COLO668 (cell line): ENCODE measurements around the gene MCM5.

Experiments used
- DNase-seq: peaks from one replicate; lab custom pipeline; 2025; ENCODE audit not compliant: unreplicated experiment; lab: John Stamatoyannopoulos, UW

MCM5 gene

GRCh38 chr22:35399678-35400500 lies at the start of gene MCM5:
Gene MCM5 (plus strand): TSS chr22:35400140. CDS start chr22:35400439, 299 bp downstream.
- peak; percentile 98 for DNase-seq

DNA sequence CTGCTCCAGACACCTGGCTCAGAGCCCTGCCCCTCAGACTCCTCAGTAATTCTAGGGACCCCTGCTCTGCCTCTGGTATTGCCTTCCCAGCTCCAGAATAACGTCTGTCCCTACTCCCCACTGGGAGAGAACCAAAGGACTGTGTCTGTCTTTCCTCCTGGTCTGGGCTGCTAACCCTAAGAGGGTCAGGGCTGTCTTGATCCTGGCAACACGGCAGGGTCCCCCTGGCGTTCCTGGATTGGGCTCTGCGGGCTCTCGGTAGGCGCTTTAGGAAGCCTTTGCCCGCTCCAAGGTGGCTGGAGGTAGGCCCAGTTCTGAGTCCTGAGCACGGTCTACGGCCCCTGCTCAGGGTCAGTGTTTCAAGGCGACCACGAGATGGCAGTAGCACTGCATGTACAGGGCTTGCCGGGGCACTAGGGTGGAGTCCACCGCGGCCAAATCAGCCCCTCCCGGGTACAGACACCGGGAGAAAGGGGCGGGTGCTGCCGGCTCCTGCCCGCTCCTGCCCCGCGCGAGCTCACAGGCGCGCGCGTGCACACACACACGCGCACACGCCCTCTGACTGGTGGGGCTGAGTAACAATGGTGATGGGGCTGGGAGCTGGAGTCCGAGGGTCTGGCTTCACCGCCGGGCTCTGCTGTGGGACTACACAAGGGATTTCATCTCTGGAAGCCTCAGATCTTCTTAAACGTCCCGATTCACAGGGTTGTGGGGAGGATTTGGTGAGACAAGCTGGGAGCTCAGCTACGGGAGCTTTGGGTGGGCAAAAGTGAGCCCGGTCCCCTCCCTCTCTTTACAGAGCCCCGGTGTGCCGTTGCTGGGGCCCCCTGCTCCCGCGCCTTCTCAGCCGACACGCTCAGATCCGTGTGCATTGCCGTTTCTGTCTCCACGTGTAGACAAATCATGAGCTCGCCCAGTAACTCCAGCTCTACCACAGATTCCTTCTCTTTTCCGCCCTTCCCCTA lies 49.1 kb upstream of the MCM5 start:
- peak; percentile 94 for DNase-seq

DNA sequence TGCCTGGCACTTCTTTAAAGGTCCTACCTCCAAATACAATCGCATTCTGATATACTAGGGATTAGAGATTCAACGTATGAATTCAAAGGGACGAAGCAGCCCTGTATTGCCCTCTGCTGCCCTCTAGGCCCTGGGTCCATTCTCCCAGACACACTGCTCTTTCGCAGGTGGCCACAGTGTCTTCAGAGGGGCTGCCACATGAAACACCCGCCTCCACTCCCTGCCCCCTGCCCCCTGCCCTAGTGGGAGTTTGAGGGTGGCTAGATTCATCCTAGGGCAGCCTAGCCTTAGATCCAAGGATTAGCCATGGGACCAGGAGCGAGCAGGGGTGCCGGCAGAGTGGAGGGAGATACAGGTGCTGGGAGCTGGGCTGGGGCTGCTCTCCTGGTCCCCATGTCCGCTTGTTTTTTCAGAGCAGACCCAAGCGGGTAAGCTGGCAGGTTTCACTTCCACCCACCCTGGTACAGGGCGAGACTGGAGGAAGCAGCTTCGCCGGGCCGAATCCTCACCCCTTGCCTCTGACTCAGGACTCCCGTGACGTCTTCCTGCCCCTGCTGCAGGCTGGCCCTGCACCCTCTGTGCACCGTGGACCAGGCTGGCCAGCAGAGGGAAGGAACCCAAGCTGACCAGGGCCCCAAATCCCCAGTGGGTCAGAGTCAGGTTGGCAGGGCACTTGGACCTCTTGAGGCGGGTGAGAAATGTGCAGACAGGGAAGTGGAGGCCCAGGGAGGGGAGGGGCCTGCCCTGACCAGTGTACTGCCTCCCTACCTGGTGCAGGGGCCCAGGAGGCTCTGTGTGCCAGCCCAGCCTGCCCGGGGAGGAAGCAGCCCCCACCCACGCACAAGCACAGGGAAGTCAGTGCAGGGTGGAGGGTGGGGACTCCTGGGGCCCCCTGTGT lies 47.5 kb upstream of the MCM5 start:
- DNase-seq: peak; percentile 10

GRCh38 chr22:35353318-35353717 lies 46.6 kb upstream of the MCM5 start:
- DNase-seq: no peak

DNA sequence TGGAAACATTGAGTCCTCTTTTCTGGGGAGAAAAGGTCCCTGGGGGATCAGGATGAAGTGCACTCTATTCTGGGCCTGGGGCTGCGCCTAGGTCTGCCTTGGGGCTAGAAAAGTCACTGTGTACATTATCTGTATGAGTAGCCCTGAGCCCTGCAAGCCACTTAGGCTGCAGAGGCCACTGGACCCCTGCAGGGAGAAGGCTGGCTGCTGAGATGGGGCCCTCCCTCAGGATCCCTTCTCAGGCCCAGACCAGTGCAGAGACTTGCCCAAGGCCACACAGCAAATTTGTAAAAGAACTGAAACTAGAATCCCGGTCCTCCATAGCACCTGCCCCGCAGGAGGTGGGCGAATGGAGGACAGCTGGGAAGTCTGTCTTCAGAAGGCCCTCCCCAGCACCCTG lies 45.9 kb upstream of the MCM5 start:
- no peak for DNase-seq

DNA sequence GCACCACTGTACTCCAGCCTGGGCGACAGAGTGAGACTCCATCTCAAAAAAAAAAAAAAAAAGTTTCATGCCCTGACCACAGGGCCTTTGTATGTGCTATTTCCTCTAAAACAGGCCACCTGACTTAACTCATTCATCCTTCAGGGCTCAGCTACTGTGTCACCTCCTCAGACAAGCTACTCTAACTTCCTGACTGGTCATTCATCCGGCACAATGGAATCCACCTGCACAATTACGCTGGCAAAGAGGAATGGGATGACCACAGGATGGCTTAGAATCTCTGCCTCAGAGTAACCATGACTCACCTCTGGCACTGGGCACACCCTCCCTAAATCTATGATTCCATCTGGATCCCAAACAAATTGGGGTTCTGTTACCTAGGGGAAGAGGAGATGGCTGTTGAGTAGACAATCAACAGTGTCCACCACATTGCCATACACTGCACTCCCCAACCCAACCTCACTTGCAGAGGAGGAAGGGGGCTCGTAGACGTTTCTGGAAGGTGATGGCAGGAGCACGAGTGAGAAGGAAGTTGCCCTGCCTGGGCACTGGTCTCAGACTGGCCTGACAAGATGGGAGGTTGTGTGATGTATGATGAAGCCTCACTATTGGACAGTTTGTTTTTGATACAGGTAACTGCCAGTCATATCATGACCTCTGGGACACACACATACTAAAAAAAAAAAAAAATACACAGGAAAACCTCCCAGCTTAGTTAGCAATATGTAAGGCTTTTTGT lies 41.9 kb upstream of the MCM5 start:
- DNase-seq: no peak

DNA sequence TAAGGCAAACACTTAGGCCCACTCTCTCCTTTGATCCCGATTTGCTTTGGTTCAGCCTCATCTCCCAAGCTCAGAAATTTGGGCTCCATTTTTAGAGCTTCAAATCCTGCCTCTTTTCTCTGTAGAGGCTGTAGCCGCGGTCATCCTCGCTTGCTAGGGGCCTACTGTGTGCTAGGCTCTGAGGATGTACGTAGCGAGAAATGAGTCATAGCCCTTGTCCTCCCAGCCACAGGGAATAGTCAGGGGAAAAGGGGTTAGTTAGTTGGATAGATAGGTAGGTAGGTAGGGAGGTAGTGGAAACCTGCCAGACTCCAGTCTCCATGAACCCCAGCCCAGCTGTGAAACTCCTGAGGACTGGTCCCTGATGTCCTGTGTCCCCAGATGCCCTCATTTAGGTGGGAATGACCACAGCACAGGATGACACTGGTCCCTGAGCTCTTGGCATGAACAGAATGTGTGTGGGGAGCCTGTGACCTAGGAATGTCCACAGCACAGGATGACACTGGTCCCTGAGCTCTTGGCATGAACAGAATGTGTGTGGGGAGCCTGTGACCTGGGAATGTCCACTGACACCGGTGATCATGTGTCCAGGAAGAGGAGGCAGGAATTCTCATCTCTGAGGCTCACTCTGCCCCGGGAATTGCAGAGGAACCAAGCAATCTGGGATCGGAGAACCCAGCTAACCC lies 40.4 kb upstream of the MCM5 start:
- DNase-seq: no peak

GRCh38 chr22:35361001-35361558 lies 38.9 kb upstream of the MCM5 start:
- DNase-seq: no peak

- DNase-seq: no peak
Measured at GRCh38 chr22:35363566-35364086, 36.3 kb upstream of the MCM5 start.

DNA sequence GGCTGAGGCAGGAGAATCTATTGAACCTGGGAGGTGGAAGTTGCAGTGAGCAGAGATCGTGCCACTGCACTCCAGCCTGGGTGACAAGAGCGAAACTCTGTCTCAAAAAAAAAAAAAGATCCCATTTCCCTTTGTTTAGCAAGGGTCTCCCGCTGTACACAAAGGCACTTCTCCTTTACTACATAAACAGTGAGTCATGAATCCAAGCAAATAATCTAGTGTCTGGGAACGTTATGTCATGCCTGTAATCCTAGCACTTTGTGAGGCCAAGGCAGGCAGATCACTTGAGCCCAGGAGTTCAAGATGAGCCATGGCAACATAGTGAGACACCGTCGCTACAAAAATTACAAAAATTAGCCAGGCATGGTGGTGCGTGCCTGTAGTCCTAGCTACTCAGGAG lies 35.7 kb upstream of the MCM5 start:
- DNase-seq: peak; percentile 34

DNA sequence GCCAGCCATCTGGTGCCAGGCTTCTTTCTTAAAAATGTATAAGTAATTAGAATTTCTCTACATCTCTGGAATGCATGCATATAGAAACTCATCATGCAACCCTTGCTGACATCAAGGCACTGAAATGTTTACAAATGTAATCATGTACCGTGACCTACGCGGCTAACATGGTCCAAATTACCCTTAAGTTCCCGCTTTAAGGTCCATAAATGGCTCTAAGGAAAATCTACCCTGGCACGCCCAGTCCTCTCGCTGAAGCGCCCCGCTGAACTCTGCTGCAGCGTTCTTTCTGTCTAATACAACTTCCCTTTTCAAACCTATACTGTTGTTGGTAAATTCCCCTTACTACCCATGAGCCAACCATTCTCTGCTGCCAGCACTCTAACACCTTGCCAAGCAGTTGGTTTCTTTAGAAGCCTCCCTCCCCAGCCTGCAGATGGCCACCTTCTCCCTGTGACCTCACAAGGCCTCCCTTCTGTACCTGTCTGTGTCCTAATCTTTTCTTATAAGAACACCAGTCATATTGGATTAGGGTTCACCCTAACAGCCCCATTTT lies 32.5 kb upstream of the MCM5 start:
- no peak for DNase-seq

DNA sequence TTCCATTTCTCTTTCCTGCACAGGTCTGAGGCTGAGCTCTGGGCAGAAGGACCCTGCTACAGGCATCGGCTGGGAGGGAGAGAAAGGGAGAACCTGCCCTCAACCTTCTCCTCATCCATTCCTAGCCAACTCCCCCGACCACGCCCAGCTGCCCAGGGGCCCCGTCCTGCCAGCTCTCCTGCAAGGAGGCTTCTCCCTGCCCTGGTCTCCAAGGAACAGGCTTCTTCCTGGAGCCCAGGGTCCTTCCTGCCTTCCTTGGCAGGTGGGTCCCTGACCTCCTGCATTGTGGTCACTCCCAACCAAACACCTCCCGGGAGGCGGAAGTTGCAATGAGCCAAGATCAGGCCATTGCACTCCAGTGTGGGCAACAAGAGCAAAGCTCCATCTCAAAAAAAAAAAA lies 31.6 kb upstream of the MCM5 start:
- no peak for DNase-seq

DNA sequence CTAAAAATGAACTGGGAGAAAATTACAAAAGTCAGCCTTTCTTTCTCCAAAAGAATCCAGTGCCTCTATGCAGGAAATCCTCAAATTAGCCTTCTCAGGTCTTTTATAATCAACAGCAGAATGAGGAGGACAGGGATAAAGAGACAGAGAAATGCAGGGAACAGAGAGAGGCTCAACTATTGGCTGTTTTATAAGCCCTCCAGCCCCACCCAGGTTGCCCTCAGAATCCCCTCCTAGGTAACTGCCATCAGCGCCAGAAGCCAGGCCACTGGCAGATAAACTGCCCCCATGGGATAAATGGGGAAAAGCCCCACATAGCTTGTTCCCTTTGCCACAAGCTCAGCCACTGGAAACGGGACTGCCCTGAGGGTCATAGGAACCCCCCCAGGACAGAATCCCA lies 29.9 kb upstream of the MCM5 start:
- DNase-seq: no peak

DNA sequence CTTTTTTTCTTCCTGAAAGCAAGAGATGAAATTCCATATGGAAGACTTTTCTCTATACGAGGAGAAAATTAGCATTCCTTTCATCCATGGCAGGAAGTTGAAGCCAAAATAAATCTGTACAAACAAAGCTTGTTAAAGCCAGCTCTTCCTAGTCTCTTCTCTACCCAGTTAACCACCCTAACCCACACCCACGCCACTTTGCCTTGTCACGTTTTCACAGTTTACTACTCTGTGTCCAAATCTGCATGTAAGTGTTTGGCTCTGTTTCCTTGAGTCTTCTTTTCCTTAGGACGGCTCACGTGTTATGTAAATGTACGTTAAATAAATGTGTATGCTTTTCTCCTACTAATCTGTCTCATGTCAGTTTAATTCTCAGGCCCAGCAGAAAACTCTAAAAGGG lies 26.2 kb upstream of the MCM5 start:
- DNase-seq: no peak

GRCh38 chr22:35375031-35375430 lies 24.9 kb upstream of the MCM5 start:
- no peak for DNase-seq

- no peak for DNase-seq
Measured at GRCh38 chr22:35375526-35375925, 24.4 kb upstream of the MCM5 start.

DNA sequence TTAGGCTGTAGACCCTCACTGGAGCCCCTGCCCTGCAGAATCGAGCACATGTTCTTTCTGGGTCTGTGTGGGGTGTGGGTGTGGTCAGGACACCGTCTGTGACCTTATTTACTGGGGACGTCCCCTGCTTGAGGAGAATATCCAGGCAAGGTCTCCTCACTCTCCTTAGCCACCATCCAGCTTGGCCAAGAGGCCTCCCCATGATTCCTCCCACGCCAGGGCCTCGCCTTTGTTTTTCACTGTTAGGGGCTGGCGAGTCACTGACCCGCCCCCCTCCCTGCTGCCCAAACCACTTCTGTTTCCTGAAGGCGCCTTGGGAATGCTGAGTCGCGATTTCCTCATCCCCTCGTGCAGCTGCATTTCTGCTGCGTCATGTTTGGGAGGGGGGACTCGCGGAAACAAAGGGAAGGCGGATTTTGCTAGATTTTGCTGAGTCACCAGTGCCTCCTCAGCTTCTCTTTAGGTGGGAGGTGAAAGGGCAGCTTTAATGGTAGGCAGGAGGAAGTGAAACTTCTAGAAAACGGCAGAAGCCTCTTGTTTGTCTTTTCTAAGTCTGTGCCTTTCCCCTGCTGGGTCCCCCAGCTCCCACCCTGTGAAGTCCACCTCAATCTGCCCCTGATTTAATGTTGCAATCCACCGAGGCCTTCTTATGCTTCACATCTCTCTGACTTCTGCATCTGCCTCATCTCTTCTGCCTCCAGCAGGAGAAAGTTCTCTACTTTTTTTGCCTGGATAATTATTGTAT lies 23.0 kb upstream of the MCM5 start:
- DNase-seq: peak; percentile 74

DNA sequence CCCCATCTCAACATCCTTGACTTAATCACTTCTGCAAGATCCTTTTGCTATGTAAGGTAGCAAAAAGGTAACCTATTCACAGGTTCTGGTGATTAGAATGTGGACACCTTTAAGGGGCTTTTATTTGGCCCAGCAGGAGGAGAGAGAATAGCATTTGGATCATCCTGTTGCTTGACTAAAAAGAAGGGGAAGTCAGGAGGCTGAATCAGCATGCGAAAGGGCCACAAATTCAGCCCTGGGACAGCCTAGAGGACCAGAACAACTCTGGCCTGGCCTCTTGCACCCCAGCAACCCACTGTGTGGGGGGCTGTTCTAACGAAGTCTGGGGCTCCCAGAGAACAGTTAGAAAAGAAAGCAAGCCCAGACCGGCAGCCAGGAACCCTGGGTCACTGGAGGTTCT lies 22.2 kb upstream of the MCM5 start:
- no peak for DNase-seq
